ENCODE results near the gene DTX3. TPM values are rescaled to one million over a fixed set of nuclear protein-coding genes. Genes with fewer than 3 reads are reported as not detected.

The DTX3 gene
- total and polyA plus RNA-seq, 2 of the 13 experiments (the other 11 are each of a cell fraction or from before 2014, with no cell fraction given): 9.0 to 27.2 TPM

GRCh38 chr12:57579677-57580465, 24.8 kb upstream of the DTX3 start (continued):
- TF ChIP-seq MLXIP (CRISPR knock-in tag; IDR thresholded peaks at IDR 0.05; ENCODE audit: borderline replicate concordance) (no peak), ZNF280B (CRISPR knock-in tag; IDR thresholded peaks at IDR 0.05; ENCODE audit: borderline replicate concordance) (no peak), KLF16 (CRISPR knock-in tag; IDR thresholded peaks at IDR 0.05) (no peak), ZNF781 (CRISPR knock-in tag; IDR thresholded peaks at IDR 0.05; ENCODE audit: borderline replicate concordance, not compliant biosample characterization) (no peak), ATAD3A (CRISPR knock-in tag; IDR thresholded peaks at IDR 0.05) (no peak), MXI1 (IDR thresholded peaks at IDR 0.05; ENCODE audit: borderline replicate concordance, low read depth, low read length) (peak; percentile 64; the same call in 1 of the 3 replicates), ZBTB1 (CRISPR knock-in tag; IDR thresholded peaks at IDR 0.05; ENCODE audit: borderline replicate concordance) (no peak), SNRNP70 (IDR thresholded peaks at IDR 0.05; ENCODE audit: low read depth, low read length) (no peak), SYNCRIP (IDR thresholded peaks at IDR 0.05; ENCODE audit: insufficient read depth, low read depth, low read length) (no peak), MEIS2 (CRISPR knock-in tag; IDR thresholded peaks at IDR 0.05) (0 out of 2 replicates have a peak, but pooled peaks have one; percentile 35), CBX1 (IDR thresholded peaks at IDR 0.05; ENCODE audit: low read depth) (no peak), IKZF1 (IDR thresholded peaks at IDR 0.05) (no peak), CERS6 (CRISPR knock-in tag; IDR thresholded peaks at IDR 0.05) (no peak), MNT (IDR thresholded peaks at IDR 0.05) (peak; percentile 30; the same call in 1 of the 2 replicates), YY1 (IDR thresholded peaks at IDR 0.05; ENCODE audit: insufficient read depth, insufficient replicate concordance, low read depth, low read length) (no peak), MBNL3 (CRISPR knock-in tag; conservative IDR thresholded peaks at IDR 0.05) (no peak), ZSCAN9 (CRISPR knock-in tag; IDR thresholded peaks at IDR 0.05; ENCODE audit: borderline replicate concordance) (0 out of 2 replicates have a peak, but pooled peaks have one; percentile 40), ZNF788 (CRISPR knock-in tag; IDR thresholded peaks at IDR 0.05; ENCODE audit: borderline replicate concordance) (no peak)

All from HepG2 (cell line).